ENCODE results near the gene HUNK. TPM values are rescaled to one million over a fixed set of nuclear protein-coding genes. Genes with fewer than 3 reads are reported as not detected.

HUNK gene
- total RNA-seq, 1 donor from 2014 or later: 2.5 TPM

- no peak for DNase-seq
Measured at GRCh38 chr21:31896019-31896418, 23.2 kb downstream of the HUNK start.

DNA sequence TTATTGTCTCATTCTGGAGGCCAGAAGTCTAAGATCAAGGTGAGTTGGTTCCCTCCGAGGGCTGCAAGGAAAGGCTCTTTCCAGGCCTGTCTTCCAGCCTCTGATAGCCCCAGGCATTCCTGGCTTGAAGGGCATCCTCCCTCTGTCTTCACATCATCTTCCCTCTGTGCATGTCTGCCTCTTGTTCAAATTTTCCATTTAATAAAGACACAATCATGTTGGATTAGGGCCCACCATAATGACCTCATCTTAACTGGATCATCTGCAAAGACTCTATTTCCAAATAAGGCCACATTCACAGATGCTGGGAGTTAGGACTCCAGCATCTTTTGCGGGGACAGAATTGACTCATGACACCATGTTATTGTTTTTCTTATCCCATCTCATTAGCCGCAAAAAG is 24.5 kb downstream of the HUNK start:
- no peak for DNase-seq

- DNase-seq: no peak
Measured at GRCh38 chr21:31898933-31899630, 26.3 kb downstream of the HUNK start.

DNA sequence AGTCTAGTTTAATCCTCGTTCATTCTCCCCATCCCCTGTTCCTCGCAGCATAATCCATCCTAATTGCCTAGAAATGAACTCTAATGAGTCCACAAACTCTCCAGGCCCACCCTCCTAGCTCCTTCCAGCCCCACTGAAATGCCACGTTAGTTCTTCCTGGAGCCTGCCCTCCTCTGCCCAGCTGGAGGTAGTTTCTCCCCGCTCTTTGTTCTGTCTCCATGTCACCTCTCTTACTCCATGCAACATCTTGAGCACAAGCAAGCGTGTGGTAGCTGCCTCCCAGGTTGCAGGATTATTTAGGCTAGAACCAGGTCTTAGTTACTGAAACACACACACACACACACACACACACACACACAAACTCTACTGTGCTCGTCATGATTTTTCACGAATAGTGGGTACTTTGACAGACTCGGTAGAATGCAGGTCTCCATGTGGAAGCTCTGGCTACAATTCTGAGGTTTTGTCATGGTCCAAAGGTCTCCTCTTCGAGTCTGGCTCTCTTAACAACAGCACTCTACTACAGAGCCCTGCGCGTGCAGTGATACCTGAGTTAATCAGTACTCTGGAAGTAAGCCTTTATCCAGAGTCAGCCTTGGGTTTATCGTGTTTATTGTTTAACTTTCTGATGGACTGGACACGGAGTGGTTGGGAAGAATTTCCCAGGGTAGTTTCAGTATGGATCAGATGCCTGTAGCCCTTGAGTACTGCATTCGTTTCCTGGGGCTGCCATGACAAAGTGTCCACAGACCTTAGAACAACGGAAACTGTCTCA is 27.5 kb downstream of the HUNK start:
- DNase-seq: no peak

DNA sequence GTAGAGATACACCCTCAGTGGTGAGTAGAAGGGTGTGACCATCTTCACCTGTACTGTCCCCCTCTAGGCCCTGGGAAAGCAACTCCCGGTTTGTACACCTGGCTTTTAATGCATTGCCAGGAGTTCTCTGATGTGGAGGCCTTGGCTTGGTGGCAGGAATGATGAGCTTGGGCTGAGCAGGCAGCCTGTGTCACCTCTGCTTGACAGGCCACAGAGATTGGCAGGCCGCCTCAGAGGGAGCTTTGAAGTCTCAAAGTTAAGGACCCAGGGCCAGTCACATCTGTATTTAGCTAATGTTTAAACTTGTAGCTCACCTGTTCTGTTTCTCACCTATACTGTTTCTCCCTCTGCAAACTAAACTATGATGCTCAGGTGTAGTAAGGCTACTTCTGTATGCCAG is 28.5 kb downstream of the HUNK start:
- DNase-seq: no peak

DNA sequence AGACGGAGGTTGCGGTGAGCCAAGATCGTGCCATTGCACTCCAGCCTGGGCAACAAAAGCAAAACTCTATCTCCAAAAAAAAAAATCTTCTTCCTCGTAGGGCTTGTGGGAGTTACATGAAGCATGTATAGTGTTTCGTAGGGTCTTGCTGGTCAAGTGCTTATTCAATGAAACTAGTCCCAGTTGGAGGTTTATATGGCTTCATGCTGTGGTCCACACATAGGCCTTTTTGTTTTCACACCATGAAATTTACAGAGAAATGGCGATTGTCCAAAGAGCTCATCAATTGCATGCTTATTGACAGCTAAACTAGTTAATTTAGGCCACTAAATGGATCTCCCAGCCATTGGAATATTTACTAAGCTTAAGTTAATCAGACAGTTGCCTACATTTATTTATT is 29.6 kb downstream of the HUNK start:
- DNase-seq: no peak

GRCh38 chr21:31903896-31904295 is 31.1 kb downstream of the HUNK start:
- DNase-seq: no peak

GRCh38 chr21:31905503-31906451 is 33.0 kb downstream of the HUNK start:
- DNase-seq: no peak

DNA sequence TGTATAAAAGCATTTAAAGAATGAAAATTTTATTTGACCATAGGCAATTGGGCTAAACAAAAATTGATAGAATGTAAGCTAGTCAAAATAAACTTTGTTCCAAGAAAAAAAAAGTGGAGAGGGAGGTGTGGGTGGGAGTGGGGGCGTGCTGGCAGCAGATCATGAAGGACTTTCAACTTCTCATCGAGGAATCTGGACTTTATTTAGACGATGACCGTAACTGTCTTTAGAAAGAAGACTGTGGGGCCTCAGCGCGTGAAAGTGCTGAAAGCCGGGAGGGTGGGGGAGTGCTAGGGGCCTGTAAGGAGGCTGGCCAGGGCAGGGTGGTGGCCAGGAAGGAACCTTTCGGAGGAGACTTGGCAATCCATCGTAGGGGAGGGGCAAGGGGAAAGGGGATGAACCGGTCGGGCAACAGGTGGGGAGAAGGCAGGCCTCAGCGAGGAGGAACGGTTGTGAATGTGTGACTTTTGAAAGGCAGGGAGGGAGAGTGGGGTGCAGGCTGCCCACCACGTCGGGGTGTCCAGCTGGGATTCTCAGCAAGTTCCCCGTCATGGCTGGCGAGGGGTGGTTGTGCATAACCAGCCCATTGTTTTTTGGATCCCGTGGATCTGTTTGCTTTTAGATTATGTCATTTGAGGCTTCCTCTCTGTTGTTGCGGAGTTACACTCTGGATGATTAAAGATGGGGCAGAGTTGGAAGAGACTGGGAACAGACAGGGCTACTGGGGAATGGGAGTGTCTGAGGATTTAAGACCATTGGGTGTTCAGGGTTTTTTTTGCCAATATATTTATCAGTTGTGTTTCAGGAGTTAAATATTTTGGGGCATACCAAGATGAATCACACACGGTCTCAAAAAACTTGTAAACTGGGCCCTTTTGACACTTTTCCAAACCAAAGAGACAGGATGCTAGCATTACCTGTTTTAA is 35.5 kb downstream of the HUNK start:
- DNase-seq: peak; percentile 54

- no peak for DNase-seq
Measured at GRCh38 chr21:31909153-31910073, 36.6 kb downstream of the HUNK start.

- DNase-seq: no peak
Measured at GRCh38 chr21:31910074-31910470, 37.3 kb downstream of the HUNK start.

GRCh38 chr21:31911138-31911907 is 38.5 kb downstream of the HUNK start:
- no peak for DNase-seq

- DNase-seq: no peak
Measured at GRCh38 chr21:31912501-31912900, 39.7 kb downstream of the HUNK start.

DNA sequence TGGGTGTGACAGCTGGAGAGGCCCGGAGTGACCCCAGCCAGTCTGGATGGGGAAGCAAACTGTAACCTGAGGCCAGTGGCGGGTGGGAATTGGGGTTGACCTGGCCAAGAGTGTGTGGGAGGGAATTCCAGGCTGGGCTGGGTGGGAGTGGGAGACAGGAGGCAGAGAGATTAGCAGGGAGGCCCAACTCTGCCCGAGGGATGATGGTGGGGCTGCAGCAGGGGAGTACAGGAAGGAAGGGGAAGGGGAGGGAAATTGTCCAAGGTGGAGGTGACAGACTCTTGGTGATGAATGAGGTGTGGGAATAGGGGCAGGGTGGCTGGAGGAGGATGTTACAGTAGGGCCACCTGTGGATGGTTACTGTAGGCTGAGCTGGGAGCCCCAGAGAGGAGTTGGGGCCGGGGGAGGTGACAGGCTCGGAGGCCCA is 40.4 kb downstream of the HUNK start:
- DNase-seq: peak; percentile 62

GRCh38 chr21:31914472-31914871 is 41.7 kb downstream of the HUNK start:
- no peak for DNase-seq

DNA sequence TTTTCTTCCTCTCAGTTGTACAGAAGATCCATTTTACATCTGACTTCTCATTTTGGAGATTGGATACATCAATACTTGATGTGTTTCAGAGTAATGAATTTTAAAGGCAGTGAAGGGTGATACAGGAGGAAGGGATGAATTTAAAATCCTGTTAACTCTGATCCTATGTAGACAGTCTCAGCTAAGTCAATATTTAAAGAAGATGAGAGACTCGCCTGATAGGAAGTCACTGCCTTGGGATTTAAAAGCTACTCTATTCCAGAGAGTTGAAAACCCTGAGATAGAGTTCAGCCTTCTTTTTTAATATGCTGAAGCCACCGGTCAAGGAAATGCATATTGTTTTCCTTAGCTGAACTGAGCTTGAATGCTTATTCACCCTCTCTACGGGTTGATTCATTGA is 42.7 kb downstream of the HUNK start:
- no peak for DNase-seq

- no peak for DNase-seq
Measured at GRCh38 chr21:31917108-31917507, 44.3 kb downstream of the HUNK start.

- no peak for DNase-seq
Measured at GRCh38 chr21:31918250-31918775, 45.5 kb downstream of the HUNK start.

DNA sequence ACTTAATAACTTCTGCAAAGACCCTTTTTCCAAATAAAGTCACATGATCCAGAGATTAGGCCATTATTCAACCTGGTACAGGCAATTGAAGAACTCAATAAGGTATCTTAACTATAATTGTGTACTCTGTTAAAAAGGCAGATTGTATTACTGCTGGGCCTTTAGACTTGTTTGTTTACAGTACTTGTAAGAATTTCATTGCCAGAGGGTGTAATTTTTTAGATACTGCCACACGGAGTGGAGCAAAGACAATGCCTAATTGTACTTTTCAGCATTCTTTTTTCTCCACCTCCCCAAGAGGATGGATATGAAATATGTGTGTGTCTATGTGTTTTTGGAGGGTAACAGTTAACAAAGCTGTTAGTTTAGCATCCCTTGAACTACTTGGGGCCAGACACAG is 47.5 kb downstream of the HUNK start:
- DNase-seq: no peak

All from tongue (tissue), 2 donors.